RWPE2 (cell line): ENCODE data around the gene RARRES1.

ENCODE experiments used
- ATAC-seq: fragments of 200-7000 bp; cut with Tn5 transposase; 3 replicates; pipeline ENCODE4 v1.9.1; 2021; ENCODE audit warnings: low read depth
- DNase-seq: peaks from one replicate; pipeline ENCODE4 v3.0.0-alpha.2; 2020; ENCODE audit warnings: low spot score
- H3K27ac ChIP-seq: fragments of 450-650 bp; 2 replicates; pipeline ENCODE4 v1.5.1; 2017; ENCODE audit warnings: mild to moderate bottlenecking; ENCODE audit not compliant: poor library complexity, severe bottlenecking
- H3K27me3 ChIP-seq: fragments of 250-450 bp; sonication (Bioruptor Pico); 2 replicates; pipeline ENCODE4 v1.5.1; 2021; ENCODE audit warnings: mild to moderate bottlenecking, moderate library complexity; ENCODE audit not compliant: insufficient read depth, poor library complexity, severe bottlenecking
- H3K36me3 ChIP-seq: fragments of 250-450 bp; sonication (Bioruptor Pico); 2 replicates; pipeline ENCODE4 v1.5.1; 2020; ENCODE audit warnings: low read depth, mild to moderate bottlenecking, moderate library complexity
- H3K4me1 ChIP-seq: fragments of 250-450 bp; sonication (Bioruptor Pico); 2 replicates; pipeline ENCODE4 v1.5.1; 2021; ENCODE audit warnings: mild to moderate bottlenecking, moderate library complexity; ENCODE audit not compliant: insufficient read depth, poor library complexity, severe bottlenecking
- H3K4me3 ChIP-seq: fragments of 250-450 bp; sonication (Bioruptor Pico); 2 replicates; pipeline ENCODE4 v1.5.1; 2021; ENCODE audit warnings: mild to moderate bottlenecking, moderate library complexity; ENCODE audit not compliant: severe bottlenecking
- H3K9me3 ChIP-seq: fragments of 250-450 bp; sonication (Bioruptor Pico); 2 replicates; pipeline ENCODE4 v1.5.1; 2021; ENCODE audit warnings: mild to moderate bottlenecking, moderate library complexity; ENCODE audit not compliant: severe bottlenecking
- TF ChIP-seq, protein P1 (sequence below): fragments of 450-650 bp; IDR thresholded peaks from one replicate; pipeline ENCODE4 v1.5.1; 2017; ENCODE audit warnings: mild to moderate bottlenecking, moderate library complexity; ENCODE audit not compliant: poor library complexity, severe bottlenecking

Gene RARRES1

GRCh38 chr3:158769952-158770740 lies 37.9 kb upstream of the RARRES1 start:
- TF ChIP-seq, protein P1, sequence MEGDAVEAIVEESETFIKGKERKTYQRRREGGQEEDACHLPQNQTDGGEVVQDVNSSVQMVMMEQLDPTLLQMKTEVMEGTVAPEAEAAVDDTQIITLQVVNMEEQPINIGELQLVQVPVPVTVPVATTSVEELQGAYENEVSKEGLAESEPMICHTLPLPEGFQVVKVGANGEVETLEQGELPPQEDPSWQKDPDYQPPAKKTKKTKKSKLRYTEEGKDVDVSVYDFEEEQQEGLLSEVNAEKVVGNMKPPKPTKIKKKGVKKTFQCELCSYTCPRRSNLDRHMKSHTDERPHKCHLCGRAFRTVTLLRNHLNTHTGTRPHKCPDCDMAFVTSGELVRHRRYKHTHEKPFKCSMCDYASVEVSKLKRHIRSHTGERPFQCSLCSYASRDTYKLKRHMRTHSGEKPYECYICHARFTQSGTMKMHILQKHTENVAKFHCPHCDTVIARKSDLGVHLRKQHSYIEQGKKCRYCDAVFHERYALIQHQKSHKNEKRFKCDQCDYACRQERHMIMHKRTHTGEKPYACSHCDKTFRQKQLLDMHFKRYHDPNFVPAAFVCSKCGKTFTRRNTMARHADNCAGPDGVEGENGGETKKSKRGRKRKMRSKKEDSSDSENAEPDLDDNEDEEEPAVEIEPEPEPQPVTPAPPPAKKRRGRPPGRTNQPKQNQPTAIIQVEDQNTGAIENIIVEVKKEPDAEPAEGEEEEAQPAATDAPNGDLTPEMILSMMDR: no peak
- DNase-seq: no peak
- Histone ChIP-seq H3K27ac (no peak overlapping the region), H3K9me3 (no peaks in the 10 kb centered on the region), H3K27me3 (no peaks in the 10 kb centered on the region), H3K4me3 (no peak overlapping the region), H3K4me1 (peaks cover 25% of the 10 kb centered on the region), H3K36me3 (no peaks in the 10 kb centered on the region)
- ATAC-seq: peak; percentile 37; the same call in 2 of the 3 replicates

GRCh38 chr3:158769549-158769948 lies 37.3 kb upstream of the RARRES1 start:
- no peaks in the 10 kb centered on the region for H3K9me3 ChIP-seq
- no peak overlapping the region for H3K4me3 ChIP-seq
- TF ChIP-seq, protein P1: no peak
- no peaks in the 10 kb centered on the region for H3K36me3 ChIP-seq
- peaks cover 25% of the 10 kb centered on the region for H3K4me1 ChIP-seq
- no peaks in the 10 kb centered on the region for H3K27me3 ChIP-seq
- H3K27ac ChIP-seq: no peak overlapping the region
- ATAC-seq (no peak), DNase-seq (no peak)

GRCh38 chr3:158768881-158769543 lies 36.8 kb upstream of the RARRES1 start:
- no peak overlapping the region for H3K4me3 ChIP-seq
- H3K36me3 ChIP-seq: no peaks in the 10 kb centered on the region
- H3K4me1 ChIP-seq: peaks cover 21% of the 10 kb centered on the region
- peak; percentile 70 for ATAC-seq
- TF ChIP-seq, protein P1: no peak
- no peak overlapping the region for H3K27ac ChIP-seq
- no peaks in the 10 kb centered on the region for H3K27me3 ChIP-seq
- no peak for DNase-seq
- H3K9me3 ChIP-seq: no peaks in the 10 kb centered on the region

DNA sequence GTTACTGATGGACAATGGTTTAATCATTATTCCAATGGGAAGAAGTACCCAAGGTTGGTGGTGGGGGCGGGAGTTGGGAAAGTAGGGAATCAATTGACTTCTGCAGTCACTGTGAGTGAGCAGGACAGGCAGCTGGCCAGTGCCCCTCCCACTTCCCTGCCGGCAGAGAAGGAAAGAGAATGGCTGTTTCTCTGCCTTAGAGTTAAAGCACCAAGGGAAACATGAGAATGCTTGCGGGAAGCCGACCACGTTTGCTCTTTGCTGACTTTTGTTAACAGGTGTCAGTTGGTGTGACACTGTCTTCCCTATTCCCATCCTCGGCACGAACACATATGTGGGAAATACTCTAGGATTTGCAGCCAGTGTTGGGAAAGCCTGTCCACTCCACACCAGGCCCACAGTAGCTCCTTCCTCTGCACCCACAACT lies 36.1 kb upstream of the RARRES1 start:
- Histone ChIP-seq H3K9me3 (no peaks in the 10 kb centered on the region), H3K4me3 (no peak overlapping the region), H3K36me3 (no peaks in the 10 kb centered on the region), H3K27me3 (no peaks in the 10 kb centered on the region), H3K4me1 (peaks cover 19% of the 10 kb centered on the region), H3K27ac (no peak overlapping the region)
- TF ChIP-seq, protein P1: no peak
- DNase-seq (no peak), ATAC-seq (peak; percentile 65)
